Stimulated activated naive CD8-positive, alpha-beta T cell treated with anti-CD3 and anti-CD28 coated beads, Interleukin-15, Interleukin-2, amounts not matched to agents 100 ng/mL and 50 ng/mL, for 24 hours (primary cell): ENCODE measurements around the gene SUGCT.
"Not testable (repeated sequence)": the region's sequence is repeated elsewhere in the genome, so short reads cannot be mapped to it uniquely, and the experiment has no call there.

Source experiments
- H3K27ac Mint-ChIP-seq: one replicate; pipeline ENCODE4 v1.8.0; 2021; ENCODE audit warnings: mild to moderate bottlenecking, mixed read lengths
- H3K27me3 Mint-ChIP-seq: one replicate; pipeline ENCODE4 v1.8.0; 2021; ENCODE audit warnings: mixed read lengths
- H3K36me3 Mint-ChIP-seq: one replicate; pipeline ENCODE4 v1.8.0; 2021; ENCODE audit warnings: low read depth, mixed read lengths
- H3K4me1 Mint-ChIP-seq: one replicate; pipeline ENCODE4 v1.8.0; 2021; ENCODE audit warnings: low read depth, mixed read lengths
- H3K4me3 Mint-ChIP-seq: one replicate; pipeline ENCODE4 v1.8.0; 2021; ENCODE audit warnings: mild to moderate bottlenecking, mixed read lengths
- H3K9me3 Mint-ChIP-seq: one replicate; pipeline ENCODE4 v1.8.0; 2021; ENCODE audit warnings: mixed read lengths

The SUGCT gene

DNA sequence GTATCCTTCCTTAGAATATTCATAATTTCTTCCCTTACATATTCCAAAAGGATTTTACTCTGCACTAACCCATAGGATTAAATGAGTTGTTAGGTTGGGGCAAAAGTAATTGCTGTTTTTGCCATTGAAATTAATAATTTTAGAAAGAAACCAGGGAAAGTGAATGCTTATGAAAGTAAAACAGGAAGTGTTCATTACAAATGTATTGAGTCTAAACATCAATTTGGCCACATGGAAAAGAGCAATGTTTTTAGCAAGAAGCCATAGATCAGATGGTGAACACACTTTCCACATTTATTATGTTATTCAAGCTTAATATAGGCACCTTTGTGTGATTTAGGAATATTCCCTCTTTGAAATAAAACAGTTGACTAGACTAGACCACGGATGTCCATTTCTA, 102.9 kb downstream of the SUGCT start:
- Mint-ChIP-seq H3K4me1 (peaks cover 4% of the 10 kb centered on the region), H3K4me3 (no peak overlapping the region), H3K27ac (no peak overlapping the region), H3K36me3 (no peaks in the 10 kb centered on the region), H3K9me3 (no peaks in the 10 kb centered on the region), H3K27me3 (no peaks in the 10 kb centered on the region)

DNA sequence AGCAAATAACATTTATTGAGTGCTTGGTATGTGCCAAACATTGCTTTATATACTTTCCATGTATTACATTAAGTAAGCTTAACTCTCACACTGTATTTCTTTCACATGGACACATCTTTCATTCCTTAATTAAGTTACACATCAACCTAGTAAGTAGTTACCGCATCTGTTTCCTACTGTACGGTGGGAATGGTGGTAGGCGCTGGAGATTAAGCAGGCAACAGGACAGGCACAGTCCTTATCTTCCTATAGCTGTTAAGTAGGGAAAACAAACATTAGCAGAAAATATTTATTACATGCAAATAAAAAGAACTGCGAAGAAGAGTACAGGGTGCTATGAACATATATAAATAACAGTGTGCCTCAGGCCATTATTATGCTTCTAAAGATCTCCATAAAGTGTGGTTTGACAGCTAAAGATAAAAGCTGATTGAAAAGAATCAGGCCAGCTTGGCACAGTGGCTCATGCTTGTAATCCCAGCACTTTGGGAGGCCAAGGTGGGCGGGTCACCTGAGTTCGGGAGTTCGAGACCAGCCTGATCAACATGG, 105.0 kb downstream of the SUGCT start:
- Mint-ChIP-seq H3K27ac (no peak overlapping the region), H3K36me3 (no peaks in the 10 kb centered on the region), H3K4me1 (no peaks in the 10 kb centered on the region), H3K9me3 (no peaks in the 10 kb centered on the region), H3K4me3 (no peak overlapping the region), H3K27me3 (no peaks in the 10 kb centered on the region)

DNA sequence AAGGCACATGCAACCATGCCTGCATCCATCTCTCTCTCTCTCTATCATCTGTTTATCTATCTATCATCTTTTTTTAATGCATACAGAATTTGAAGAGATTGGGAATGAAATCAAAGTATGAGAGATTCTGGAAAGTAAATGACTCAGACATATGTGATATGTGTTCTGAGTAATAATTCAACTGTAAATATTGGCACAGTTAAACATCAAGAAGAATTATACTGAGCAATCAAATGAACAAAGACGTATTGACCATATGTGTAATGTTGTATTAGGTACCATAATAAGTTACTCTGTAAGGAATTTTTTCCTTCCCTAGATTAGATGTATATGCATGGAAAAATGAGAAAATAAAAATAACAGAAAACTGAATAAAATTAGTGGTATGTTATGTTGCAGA, 108.3 kb downstream of the SUGCT start:
- no peaks in the 10 kb centered on the region for H3K27me3 Mint-ChIP-seq
- H3K27ac Mint-ChIP-seq, result no peak overlapping the region
- no peaks in the 10 kb centered on the region for H3K9me3 Mint-ChIP-seq
- no peaks in the 10 kb centered on the region for H3K36me3 Mint-ChIP-seq
- H3K4me3 Mint-ChIP-seq, result no peak overlapping the region
- no peaks in the 10 kb centered on the region for H3K4me1 Mint-ChIP-seq

DNA sequence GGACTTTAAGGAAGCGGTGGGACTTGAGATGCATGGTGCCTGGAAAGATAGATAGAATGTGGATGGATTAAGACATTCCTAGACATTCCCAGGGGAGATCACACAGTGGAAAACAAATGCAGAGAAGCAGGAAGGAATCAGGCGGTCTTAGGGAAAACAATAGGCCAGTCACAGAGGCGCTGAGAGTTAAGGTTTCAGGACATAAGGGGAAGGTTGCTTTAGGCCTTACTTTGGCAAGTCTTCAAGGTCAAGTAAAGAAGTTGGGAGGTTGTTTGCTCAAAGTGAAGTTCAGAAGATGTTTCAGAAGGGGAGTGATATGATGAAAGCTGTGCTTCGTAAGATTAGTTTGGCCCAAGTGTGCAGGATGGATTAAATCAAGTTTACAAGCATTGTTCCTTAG, 109.4 kb downstream of the SUGCT start:
- Mint-ChIP-seq H3K27ac (no peak overlapping the region), H3K9me3 (no peaks in the 10 kb centered on the region), H3K27me3 (no peaks in the 10 kb centered on the region), H3K36me3 (no peaks in the 10 kb centered on the region), H3K4me3 (no peak overlapping the region), H3K4me1 (no peaks in the 10 kb centered on the region)

DNA sequence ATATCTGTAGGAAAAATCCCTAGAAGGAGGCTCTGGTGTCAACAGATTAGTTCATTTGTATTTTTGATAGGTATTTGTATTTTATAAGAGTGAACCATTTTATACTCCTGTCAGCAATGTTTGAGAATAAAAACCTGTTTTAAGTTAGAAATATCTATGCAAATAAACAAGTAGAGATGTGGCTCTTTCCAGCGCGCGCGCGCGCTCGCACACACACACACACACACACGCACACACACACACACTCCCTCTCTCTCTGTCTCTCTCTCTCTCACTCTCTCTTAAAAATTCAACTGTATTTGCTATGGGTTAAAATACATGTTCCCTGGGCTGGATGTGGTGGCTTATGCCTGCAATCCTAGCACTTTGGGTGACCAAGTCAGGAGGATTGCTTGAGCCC, 113.9 kb downstream of the SUGCT start:
- H3K27me3 Mint-ChIP-seq, result no peaks in the 10 kb centered on the region
- H3K27ac Mint-ChIP-seq, result no peak overlapping the region
- H3K9me3 Mint-ChIP-seq, result no peaks in the 10 kb centered on the region
- no peak overlapping the region for H3K4me3 Mint-ChIP-seq
- no peaks in the 10 kb centered on the region for H3K4me1 Mint-ChIP-seq
- no peaks in the 10 kb centered on the region for H3K36me3 Mint-ChIP-seq

DNA sequence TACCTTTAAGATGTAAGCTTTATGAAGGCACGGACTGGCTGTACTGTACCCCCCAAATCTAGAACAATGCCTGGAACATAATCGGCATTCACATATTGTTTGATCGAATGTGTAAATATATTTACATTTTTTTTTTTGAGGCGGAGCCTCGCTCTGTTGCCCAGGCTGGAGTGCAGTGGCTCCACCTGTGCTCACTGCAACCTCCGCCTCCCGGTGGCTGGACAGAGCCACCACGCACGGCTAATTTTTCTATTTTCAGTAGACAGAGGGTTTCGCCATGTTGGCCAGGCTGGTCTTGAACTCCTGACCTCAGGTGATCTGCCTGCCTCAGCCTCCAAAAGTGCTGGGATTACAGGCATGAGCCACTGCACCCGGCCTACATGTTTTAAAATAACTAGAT, 118.6 kb downstream of the SUGCT start:
- not testable (repeated sequence) for H3K4me3 Mint-ChIP-seq, H3K27ac Mint-ChIP-seq, H3K9me3 Mint-ChIP-seq, H3K27me3 Mint-ChIP-seq, H3K36me3 Mint-ChIP-seq, H3K4me1 Mint-ChIP-seq

DNA sequence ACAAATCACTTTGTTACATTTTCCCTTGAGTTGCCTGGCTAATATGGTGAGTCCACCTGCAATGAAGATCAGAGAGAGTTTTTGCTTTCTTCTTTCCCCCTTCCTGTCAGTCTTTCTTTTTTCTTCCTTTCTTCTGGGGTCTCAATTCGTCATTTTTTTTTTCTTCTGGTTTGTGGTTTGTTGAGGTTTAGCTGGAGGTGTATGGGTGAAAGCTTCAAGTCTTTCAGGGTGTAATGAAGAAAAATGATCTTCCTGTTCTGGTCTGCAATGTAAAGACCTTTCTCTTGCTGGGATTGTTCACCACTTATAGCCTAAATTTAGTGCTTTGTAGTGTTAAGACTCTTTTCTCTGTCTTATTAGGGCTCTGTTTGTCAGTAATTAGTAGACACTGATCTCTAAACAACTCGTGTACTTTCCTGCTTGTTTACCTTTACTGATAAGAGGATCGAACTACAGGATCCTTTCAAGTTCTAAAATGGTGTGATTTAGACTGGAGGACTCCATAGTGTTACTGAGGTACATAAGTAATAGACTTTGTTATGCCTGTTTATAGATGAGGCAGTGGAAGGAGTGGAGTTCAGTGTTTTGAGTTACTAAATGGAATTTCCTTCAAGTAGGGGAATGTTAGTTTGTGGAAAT, 129.1 kb downstream of the SUGCT start:
- Mint-ChIP-seq H3K4me1 (peaks cover 14% of the 10 kb centered on the region), H3K27ac (no peak overlapping the region), H3K4me3 (no peak overlapping the region), H3K9me3 (no peaks in the 10 kb centered on the region), H3K36me3 (no peaks in the 10 kb centered on the region), H3K27me3 (no peaks in the 10 kb centered on the region)

DNA sequence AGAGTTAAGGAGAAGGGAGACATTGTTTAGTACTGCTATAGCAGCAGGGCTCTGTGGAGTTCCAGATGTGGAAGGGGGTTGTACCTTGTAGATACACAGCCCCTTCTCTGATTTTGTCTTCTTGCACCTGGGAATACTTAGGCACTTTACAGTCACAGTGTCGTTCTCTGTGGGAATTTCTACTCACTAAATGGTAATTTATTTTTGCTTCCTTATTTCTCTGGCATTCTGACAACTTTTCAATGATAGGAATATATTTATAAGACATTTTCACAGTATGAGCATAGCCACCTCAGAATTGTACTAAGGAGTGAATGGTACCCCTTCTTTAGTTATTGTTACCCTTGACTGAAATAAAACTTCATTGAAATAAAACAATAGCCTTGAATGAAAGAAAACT, 132.8 kb downstream of the SUGCT start:
- H3K4me3 Mint-ChIP-seq, result no peak overlapping the region
- no peaks in the 10 kb centered on the region for H3K36me3 Mint-ChIP-seq
- peaks cover 14% of the 10 kb centered on the region for H3K4me1 Mint-ChIP-seq
- H3K9me3 Mint-ChIP-seq, result no peaks in the 10 kb centered on the region
- H3K27ac Mint-ChIP-seq, result no peak overlapping the region
- H3K27me3 Mint-ChIP-seq, result no peaks in the 10 kb centered on the region

DNA sequence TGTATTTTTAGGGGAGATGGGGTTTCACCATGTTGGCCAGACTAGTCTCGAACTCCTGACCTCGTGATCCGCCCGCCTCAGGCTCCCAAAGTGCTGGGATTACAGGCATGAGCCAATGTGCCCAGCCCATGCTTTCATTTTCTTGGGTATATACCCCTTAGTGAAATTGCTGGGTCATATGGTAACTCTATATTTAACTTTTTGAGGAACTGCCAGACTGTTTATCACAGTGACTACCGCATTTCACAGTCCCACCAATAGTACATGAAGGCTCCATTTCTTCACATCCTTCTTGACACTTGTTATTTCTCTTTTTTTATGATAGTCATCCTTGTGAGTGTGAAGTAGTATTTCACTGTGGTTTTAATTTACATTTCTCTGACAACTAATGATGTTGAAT, 134.0 kb downstream of the SUGCT start:
- H3K4me1 Mint-ChIP-seq, result peaks cover 10% of the 10 kb centered on the region
- H3K27ac Mint-ChIP-seq, H3K27me3 Mint-ChIP-seq, H3K4me3 Mint-ChIP-seq, H3K36me3 Mint-ChIP-seq, H3K9me3 Mint-ChIP-seq: not testable (repeated sequence)

DNA sequence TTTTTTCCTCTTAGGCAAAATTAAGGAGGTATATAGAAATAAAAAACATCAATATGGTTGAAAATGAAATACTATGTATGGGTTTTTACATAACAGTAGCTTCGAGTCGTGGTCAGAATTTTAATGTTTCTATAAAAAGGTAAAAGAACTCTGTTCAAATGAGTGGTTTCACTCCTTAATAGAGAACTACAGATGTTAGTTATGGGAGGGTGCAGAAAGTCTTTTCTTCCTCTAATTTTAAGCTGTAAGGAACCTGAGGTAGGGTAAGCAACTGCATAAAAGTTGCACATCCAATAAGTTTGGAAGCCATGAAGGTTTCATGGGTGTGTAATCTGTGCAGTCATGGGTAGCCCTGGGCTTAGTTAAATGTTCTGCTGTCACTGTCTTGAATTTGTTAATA, 141.3 kb downstream of the SUGCT start:
- Mint-ChIP-seq H3K4me1 (no peaks in the 10 kb centered on the region), H3K36me3 (no peaks in the 10 kb centered on the region), H3K4me3 (no peak overlapping the region), H3K27ac (no peak overlapping the region), H3K27me3 (no peaks in the 10 kb centered on the region), H3K9me3 (peaks cover 2% of the 10 kb centered on the region)

DNA sequence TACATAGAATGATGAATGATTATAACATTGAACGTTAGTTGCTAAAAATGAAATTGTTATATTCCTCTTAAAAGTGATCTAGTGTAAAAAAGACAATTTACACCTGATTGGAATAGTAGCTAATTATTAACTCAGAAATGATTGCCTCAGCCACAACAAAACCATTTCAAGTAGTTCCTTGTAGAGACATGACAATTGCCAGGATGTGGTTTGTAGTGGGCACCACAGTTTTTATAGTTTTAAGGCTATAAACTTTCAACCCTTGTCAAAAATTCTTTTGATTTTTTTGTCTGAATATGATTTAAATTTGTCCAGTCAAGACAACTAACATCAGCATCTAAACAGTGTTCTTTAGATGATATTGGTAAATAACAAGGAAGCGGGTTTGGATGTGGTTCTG, 145.2 kb downstream of the SUGCT start:
- no peak overlapping the region for H3K4me3 Mint-ChIP-seq
- H3K27ac Mint-ChIP-seq, result no peak overlapping the region
- H3K27me3 Mint-ChIP-seq, result no peaks in the 10 kb centered on the region
- H3K36me3 Mint-ChIP-seq, result no peaks in the 10 kb centered on the region
- no peaks in the 10 kb centered on the region for H3K4me1 Mint-ChIP-seq
- peaks cover 5% of the 10 kb centered on the region for H3K9me3 Mint-ChIP-seq

DNA sequence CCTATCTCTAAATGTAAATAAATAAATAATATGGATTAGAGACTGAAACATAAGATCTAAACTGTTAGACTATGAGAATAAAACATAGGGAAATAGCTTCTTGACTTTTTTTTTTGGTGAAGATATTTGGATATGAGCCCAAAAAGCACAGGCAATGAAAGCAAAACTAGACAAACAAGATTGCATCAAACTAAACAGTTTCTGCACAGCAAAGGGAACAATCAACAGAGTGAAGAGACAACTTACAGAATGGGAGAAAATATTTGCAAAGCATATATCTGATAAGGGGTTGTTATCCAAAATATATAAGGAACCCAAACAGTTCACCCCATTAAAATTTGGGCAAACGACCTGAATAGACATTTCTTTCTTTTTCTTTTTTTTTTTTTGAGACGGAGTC, 148.1 kb downstream of the SUGCT start:
- Mint-ChIP-seq H3K27me3 (no peaks in the 10 kb centered on the region), H3K27ac (no peak overlapping the region), H3K36me3 (no peaks in the 10 kb centered on the region), H3K4me1 (no peaks in the 10 kb centered on the region), H3K9me3 (peaks cover 5% of the 10 kb centered on the region), H3K4me3 (no peak overlapping the region)

DNA sequence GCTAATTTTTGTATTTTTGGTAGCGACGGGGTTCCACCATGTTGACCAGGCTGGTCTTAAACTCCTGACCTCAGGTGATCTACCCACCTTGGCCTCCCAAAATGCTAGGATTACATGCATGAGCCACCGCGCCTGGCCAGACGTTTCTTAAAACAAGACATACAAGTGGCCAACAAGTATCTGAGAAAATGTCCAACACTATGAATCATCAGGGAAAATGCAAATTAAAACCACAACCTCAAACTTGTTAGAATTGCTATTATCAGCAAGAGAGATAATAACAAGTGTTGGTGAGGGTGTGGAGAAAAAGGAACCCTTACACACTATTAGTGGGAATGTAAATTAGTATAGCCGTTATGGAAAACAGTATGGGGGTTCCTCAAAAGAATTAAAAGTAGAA, 148.6 kb downstream of the SUGCT start:
- Mint-ChIP-seq H3K4me1 (no peaks in the 10 kb centered on the region), H3K9me3 (peaks cover 5% of the 10 kb centered on the region), H3K36me3 (no peaks in the 10 kb centered on the region), H3K4me3 (no peak overlapping the region), H3K27ac (no peak overlapping the region), H3K27me3 (no peaks in the 10 kb centered on the region)

DNA sequence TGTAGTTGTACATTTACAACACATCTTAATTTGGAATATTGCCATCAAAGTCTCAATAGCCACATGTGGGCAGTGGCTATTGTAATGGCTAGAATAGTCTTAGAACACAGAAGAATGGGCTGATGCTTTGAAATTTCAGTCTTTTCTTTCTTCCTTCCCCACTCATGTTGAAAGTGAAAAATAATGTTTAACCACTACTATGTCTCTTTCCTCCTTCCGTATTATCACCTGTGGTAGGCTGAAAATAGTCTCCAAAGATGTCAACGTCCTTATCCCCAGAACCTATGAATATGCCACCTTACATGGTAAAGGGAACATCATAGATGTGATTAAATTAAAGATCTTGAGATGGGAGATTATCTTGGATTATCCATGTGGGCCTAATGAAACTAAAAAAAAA, 154.0 kb downstream of the SUGCT start:
- Mint-ChIP-seq H3K27me3 (no peaks in the 10 kb centered on the region), H3K4me1 (no peaks in the 10 kb centered on the region), H3K27ac (no peak overlapping the region), H3K4me3 (no peak overlapping the region), H3K36me3 (no peaks in the 10 kb centered on the region), H3K9me3 (no peaks in the 10 kb centered on the region)

DNA sequence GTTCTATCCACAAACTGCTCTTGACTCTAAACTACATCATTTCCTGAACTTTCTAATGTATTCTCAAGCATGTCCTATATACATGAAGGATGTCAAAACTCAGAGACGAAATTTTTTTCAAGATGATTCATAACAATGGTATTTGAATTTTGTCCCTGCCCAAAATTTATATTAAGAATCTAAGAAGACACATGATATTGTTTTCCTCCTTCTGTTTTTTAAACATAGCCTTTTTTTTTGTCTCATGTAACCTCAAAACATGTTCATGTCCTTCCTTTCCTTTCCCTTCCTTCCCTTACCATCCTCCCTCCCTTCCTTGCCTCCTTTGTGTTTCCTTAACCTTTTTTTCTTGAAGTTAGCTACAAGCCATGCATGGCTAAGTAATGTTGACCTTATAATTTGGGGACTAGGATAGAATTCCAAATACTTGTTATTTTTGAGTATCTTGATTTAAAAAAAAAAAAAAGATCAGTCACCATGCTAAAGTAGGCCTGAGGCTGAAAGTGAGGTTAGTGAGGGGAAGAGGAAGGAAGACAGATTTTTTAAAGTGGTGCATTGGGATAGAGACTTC, 163.0 kb downstream of the SUGCT start:
- no peaks in the 10 kb centered on the region for H3K9me3 Mint-ChIP-seq
- H3K27me3 Mint-ChIP-seq, result no peaks in the 10 kb centered on the region
- no peaks in the 10 kb centered on the region for H3K36me3 Mint-ChIP-seq
- H3K4me1 Mint-ChIP-seq, result peaks cover 5% of the 10 kb centered on the region
- no peak overlapping the region for H3K4me3 Mint-ChIP-seq
- no peak overlapping the region for H3K27ac Mint-ChIP-seq

DNA sequence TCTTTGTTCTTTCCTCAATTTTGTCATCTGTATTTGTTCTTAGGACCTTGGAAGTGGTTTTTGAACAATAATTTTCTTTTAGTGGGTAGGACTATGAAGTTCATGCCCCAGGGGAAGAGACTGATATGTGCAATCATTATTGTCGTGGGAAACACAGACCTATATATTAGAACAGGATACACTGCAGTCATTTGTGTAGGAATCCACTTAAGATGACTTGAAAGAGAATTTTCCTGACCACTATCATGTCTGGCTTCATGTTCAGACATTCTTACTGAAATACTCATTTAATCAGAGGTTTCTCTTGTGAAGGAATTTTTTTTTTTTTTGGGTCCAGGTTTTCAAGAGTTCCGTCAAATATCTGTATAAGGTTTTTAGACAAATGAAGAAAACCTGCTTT, 163.6 kb downstream of the SUGCT start:
- no peaks in the 10 kb centered on the region for H3K9me3 Mint-ChIP-seq
- no peaks in the 10 kb centered on the region for H3K36me3 Mint-ChIP-seq
- no peak overlapping the region for H3K4me3 Mint-ChIP-seq
- H3K4me1 Mint-ChIP-seq, result peaks cover 5% of the 10 kb centered on the region
- no peak overlapping the region for H3K27ac Mint-ChIP-seq
- H3K27me3 Mint-ChIP-seq, result no peaks in the 10 kb centered on the region
